OCI-LY7 (cell line): ENCODE results near the gene BRMS1. TPM values are rescaled to one million over a fixed set of nuclear protein-coding genes. Genes with fewer than 3 reads are reported as not detected.
"Not testable (repeated sequence)": the region's sequence is repeated elsewhere in the genome, so short reads cannot be mapped to it uniquely, and the experiment has no call there.

ENCODE experiments used
- BruUV-seq: library from RNA; stranded (reverse); fragments of 400-500 nt; replicated peaks from 2 replicates; lab custom pipeline; 2021; lab: Mats Ljungman, UMichigan
- CTCF ChIA-PET: fragments of 300-600 bp; sonication (Branson Sonifier 250); formaldehyde crosslinking; loops from one replicate; lab custom pipeline; 2022; ENCODE audit warnings: antibody characterized with exemption; ENCODE audit not compliant: unreplicated experiment; lab: Charles Lee
- POLR2A ChIA-PET: fragments of 300-600 bp; sonication (Branson Sonifier 250); formaldehyde crosslinking; loops from one replicate; lab custom pipeline; 2022; ENCODE audit warnings: antibody characterized with exemption; lab: Charles Lee
- DNase-seq: peaks from one replicate; pipeline ENCODE4 v3.0.0-alpha.2; 2015; ENCODE audit warnings: low spot score
- H2AFZ ChIP-seq: fragments of 200-600 bp; sonication (generic), shearing (Covaris generic); 2 replicates; pipeline ENCODE4 v1.6.1; 2014; ENCODE audit warnings: mild to moderate bottlenecking, antibody characterized with exemption, low read length, moderate library complexity
- H3K27ac ChIP-seq: fragments of 200-600 bp; sonication (generic); 2 replicates; pipeline ENCODE4 v1.5.1; 2014; ENCODE audit warnings: mixed run types, low read depth, mild to moderate bottlenecking, moderate library complexity, low read length, inconsistent platforms; ENCODE audit not compliant: poor library complexity, severe bottlenecking
- H3K36me3 ChIP-seq: fragments of 200-600 bp; sonication (generic); 2 replicates; pipeline ENCODE4 v1.6.1; 2014; ENCODE audit warnings: mild to moderate bottlenecking, antibody characterized with exemption, low read length, moderate library complexity, mixed read lengths; ENCODE audit not compliant: insufficient read depth
- H3K4me1 ChIP-seq: fragments of 200-600 bp; sonication (generic); 2 replicates; pipeline ENCODE4 v1.5.1; 2014; ENCODE audit warnings: mild to moderate bottlenecking, low read length; ENCODE audit not compliant: insufficient read depth, poor library complexity, severe bottlenecking
- H3K4me2 ChIP-seq: fragments of 200-600 bp; sonication (generic); 2 replicates; pipeline ENCODE4 v1.6.1; 2014; ENCODE audit warnings: mild to moderate bottlenecking, low read length
- H3K4me3 ChIP-seq: fragments of 200-600 bp; sonication (generic); 2 replicates; pipeline ENCODE4 v1.5.1; 2014; ENCODE audit warnings: mild to moderate bottlenecking, low read depth, low read length; ENCODE audit not compliant: poor library complexity, severe bottlenecking
- H3K79me2 ChIP-seq: fragments of 200-600 bp; sonication (generic); 2 replicates; pipeline ENCODE4 v1.6.1; 2016; ENCODE audit warnings: low read depth, mild to moderate bottlenecking, low read length, moderate library complexity, mixed read lengths; ENCODE audit not compliant: insufficient read depth
- H3K9me2 ChIP-seq: fragments of 200-600 bp; sonication (generic); 2 replicates; pipeline ENCODE4 v1.6.1; 2016; ENCODE audit warnings: mild to moderate bottlenecking, low read length, mixed read lengths; ENCODE audit not compliant: insufficient read depth
- H3K9me3 ChIP-seq: fragments of 200-600 bp; sonication (generic); 2 replicates; pipeline ENCODE4 v1.6.1; 2014; ENCODE audit warnings: mild to moderate bottlenecking, mixed run types, low read length, mixed read lengths
- H4K20me1 ChIP-seq: fragments of 200-600 bp; sonication (generic); 2 replicates; pipeline ENCODE4 v1.6.1; 2014; ENCODE audit warnings: mild to moderate bottlenecking, antibody characterized with exemption, low read length, moderate library complexity, mixed read lengths; ENCODE audit not compliant: insufficient read depth
- EZH2phosphoT487 ChIP-seq: fragments of 200-600 bp; sonication (generic); IDR thresholded peaks from 2 replicates; pipeline ENCODE4 v1.6.1; 2018; ENCODE audit warnings: low read depth, borderline replicate concordance, mild to moderate bottlenecking, mixed run types, antibody characterized with exemption, low read length, moderate library complexity, mixed read lengths
- intact Hi-C: fragments of 100-400 bp; cut with micrococcal nuclease; formaldehyde crosslinking; loops from one replicate; pipeline ENCODE4 v1.10.0; 2022; ENCODE audit not compliant: unreplicated experiment
- total RNA-seq, 2 experiments: library from RNA; depleted of rRNA in 1 of 2; stranded (reverse); fragments of >200 nt in 1 of 2; shearing (Covaris generic) in 1 of 2; gene quantifications; 2 replicates each; pipeline ENCODE4 v1.2.3, GENCODE V29; 2014 to 2022
- TF ChIP-seq, protein P1 (sequence below): fragments of 200-600 bp; sonication (generic); conservative IDR thresholded peaks from 2 replicates; pipeline ENCODE4 v1.5.1; 2014; ENCODE audit warnings: mild to moderate bottlenecking, antibody characterized with exemption, low read length, moderate library complexity, mixed read lengths

Gene BRMS1
- total RNA-seq, 2 experiments from 2014 or later, result 43.1 to 43.8 TPM

DNA sequence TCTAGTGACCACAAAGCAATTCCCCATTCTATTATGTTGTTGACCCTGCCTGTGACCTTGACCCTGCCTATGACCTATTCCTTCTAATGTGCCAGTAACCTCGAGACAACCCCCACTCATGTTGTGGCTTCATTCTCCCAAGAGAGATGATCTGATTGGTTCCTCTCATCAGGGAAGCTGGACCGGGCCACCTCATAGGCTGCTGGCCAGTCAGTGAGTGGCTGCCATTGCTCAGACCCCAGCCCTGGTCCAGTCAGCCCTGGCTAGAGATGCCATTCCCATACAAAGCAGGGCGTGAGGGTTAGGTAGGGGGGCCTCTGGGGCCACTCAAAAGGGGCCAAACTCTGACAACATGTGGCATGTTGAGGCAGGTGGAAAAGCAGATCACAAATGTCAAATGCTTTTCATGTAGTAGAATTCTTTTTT is 14.8 kb upstream of the BRMS1 start:
- ChIA-PET POLR2A (no interaction called here), CTCF (no interaction called here)

DNA sequence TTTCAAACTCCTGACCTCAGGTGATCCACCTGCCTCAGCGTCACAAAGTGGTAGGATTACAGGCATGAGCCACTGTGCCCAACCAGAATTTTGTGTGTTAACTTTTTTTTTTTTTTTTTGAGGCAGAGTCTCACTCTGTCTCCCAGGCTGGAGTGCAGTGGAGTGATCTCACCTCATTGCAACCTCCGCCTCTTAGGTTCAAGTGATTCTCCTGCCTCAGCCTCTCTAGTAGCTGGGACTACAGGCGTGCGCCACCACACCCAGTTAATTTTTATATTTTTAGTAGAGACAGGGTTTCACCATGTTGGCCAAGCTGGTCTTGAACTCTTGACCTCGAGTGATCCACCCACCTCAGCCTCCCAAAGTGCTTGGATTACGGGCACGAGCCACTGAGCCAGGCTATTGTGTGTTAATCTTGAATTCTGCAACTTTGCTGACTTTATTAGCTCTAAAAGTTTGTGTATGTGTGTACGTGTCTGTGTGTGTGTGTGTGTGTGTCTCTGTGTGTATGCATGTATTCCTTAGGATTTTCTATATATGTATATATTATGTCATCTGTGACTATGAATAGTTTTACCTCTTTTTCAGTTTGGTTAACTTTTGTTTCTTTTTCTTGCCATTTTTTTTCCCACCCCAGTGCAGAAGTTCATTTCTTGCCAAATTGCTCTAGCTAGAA is 5.8 kb upstream of the BRMS1 start:
- H3K9me2 ChIP-seq, H3K79me2 ChIP-seq, H3K36me3 ChIP-seq, H3K9me3 ChIP-seq, CTCF ChIA-PET, BruUV-seq, H3K4me2 ChIP-seq, DNase-seq, H3K27ac ChIP-seq, intact Hi-C loops, H2AFZ ChIP-seq, H4K20me1 ChIP-seq, H3K4me3 ChIP-seq: not testable (repeated sequence)
- POLR2A ChIA-PET, result interaction anchor here (0.7 to 1.1 kb wide), 2 partner anchors 20 to 864 kb away, joined by 3 to 4 read pairs; no protein-coding TSS in a partner anchor
- H3K4me1 ChIP-seq, result peaks cover 22% of the 10 kb centered on the region

More for the DNA sequence above, 14.8 kb upstream of the BRMS1 start:
- no peaks in the 10 kb centered on the region for H3K9me2 ChIP-seq
- no peak for DNase-seq
- no peak overlapping the region for H3K27ac ChIP-seq
- TF ChIP-seq, protein P1, sequence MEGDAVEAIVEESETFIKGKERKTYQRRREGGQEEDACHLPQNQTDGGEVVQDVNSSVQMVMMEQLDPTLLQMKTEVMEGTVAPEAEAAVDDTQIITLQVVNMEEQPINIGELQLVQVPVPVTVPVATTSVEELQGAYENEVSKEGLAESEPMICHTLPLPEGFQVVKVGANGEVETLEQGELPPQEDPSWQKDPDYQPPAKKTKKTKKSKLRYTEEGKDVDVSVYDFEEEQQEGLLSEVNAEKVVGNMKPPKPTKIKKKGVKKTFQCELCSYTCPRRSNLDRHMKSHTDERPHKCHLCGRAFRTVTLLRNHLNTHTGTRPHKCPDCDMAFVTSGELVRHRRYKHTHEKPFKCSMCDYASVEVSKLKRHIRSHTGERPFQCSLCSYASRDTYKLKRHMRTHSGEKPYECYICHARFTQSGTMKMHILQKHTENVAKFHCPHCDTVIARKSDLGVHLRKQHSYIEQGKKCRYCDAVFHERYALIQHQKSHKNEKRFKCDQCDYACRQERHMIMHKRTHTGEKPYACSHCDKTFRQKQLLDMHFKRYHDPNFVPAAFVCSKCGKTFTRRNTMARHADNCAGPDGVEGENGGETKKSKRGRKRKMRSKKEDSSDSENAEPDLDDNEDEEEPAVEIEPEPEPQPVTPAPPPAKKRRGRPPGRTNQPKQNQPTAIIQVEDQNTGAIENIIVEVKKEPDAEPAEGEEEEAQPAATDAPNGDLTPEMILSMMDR, result no peak
- H3K36me3 ChIP-seq, result peaks cover 40% of the 10 kb centered on the region
- no peaks in the 10 kb centered on the region for H4K20me1 ChIP-seq
- H3K9me3 ChIP-seq, result no peaks in the 10 kb centered on the region
- H3K4me1 ChIP-seq, result no peaks in the 10 kb centered on the region
- no peak overlapping the region for H3K4me2 ChIP-seq
- no TSS peak for BruUV-seq
- intact Hi-C loops, result no loop called here
- no peak overlapping the region for H3K4me3 ChIP-seq
- H2AFZ ChIP-seq, result no peak overlapping the region
- no peaks in the 10 kb centered on the region for H3K79me2 ChIP-seq

DNA sequence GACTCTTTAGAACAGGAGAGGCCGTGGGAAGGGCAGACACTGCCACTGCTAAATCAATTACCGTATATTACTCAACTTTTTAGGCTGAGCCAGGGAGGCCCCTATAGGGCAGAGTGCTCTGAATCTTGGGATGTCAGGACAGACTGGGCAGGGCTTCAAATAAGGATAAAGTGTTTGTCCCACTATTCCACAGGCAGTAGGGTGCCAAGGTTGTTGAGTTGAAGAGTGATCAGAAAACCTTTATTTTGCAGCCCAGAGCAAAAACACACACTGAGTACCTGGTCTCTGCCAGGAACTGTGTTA is 4.1 kb upstream of the BRMS1 start:
- no peaks in the 10 kb centered on the region for H3K9me2 ChIP-seq
- H3K4me1 ChIP-seq, result peaks cover 30% of the 10 kb centered on the region
- peaks cover 7% of the 10 kb centered on the region for H3K79me2 ChIP-seq
- no peak overlapping the region for H3K4me3 ChIP-seq
- POLR2A ChIA-PET, result no interaction called here
- CTCF ChIA-PET, result no interaction called here
- no peaks in the 10 kb centered on the region for H3K9me3 ChIP-seq
- H2AFZ ChIP-seq, result no peak overlapping the region
- no TSS peak for BruUV-seq
- TF ChIP-seq, protein P1, result no peak
- no peak for TF ChIP-seq EZH2phosphoT487
- DNase-seq, result no peak
- H3K36me3 ChIP-seq, result peaks cover 4% of the 10 kb centered on the region; the same call in 1 of the 2 replicates
- H4K20me1 ChIP-seq, result peaks cover 4% of the 10 kb centered on the region; the same call in 1 of the 2 replicates
- peak overlapping the region; percentile 42 for H3K4me2 ChIP-seq
- intact Hi-C loops, result loop anchor here (5.0 kb wide), 1 partner anchor 37 kb away; no protein-coding TSS in a partner anchor
- H3K27ac ChIP-seq, result no peak overlapping the region
